GM18951 (cell line): ENCODE measurements around the gene PRTN3.

Experiments used
- POLR2A ChIP-seq: IDR thresholded peaks from 4 replicates; pipeline ENCODE4 v1.6.1; 2011; ENCODE audit warnings: mild to moderate bottlenecking; ENCODE audit not compliant: insufficient read length, insufficient read depth; ENCODE audit errors: extremely low read depth
- in situ Hi-C: fragments of 300-500 bp; cut with MboI; formaldehyde crosslinking; loops from one replicate; pipeline ENCODE4 v1.12.0; 2022; ENCODE audit warnings: low sequenced_read_pairs, mixed read lengths, inconsistent platforms; ENCODE audit not compliant: unreplicated experiment

The PRTN3 gene

DNA sequence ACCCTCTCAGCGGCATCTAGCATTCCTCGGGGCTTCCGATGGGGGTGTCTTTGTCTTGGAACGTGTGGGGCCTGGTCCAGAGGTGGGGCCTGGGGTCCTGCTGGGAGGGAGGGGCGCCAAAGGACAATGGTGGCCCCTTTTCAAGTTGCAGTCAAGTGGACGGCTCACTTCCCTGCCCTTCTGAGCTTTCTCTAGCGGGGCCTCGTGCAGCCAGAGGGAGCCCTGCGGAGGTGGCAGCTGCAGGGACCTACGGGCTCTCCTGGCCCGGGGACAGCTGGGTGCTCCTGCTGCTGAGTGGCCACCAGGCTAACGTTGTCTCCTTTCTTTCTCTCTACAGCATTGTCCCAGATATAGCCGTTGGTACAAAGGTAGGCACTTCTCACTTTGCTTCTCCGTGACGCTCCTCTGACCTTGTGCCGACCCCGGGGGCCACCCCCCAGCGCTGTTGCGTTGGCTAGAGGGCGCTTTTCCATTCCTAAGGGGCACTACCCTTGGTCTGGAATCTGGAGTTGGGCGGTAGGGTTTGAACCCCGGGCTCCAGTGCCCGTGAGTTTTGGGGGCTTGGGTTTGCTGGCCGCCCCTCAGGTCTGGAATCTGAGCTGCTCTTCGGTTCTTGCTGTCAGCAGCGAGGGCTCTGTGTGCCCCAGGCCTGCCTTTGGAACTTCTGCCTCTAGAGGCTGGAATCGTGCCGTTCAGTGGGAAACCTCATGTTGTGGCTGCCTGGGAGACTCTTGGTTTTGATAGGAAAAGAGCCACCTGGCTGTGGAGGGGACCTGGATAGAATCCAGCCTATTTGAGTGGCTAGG lies 41.5 kb upstream of the PRTN3 start:
- in situ Hi-C loops: no loop called here
- TF ChIP-seq POLR2A: no peak

DNA sequence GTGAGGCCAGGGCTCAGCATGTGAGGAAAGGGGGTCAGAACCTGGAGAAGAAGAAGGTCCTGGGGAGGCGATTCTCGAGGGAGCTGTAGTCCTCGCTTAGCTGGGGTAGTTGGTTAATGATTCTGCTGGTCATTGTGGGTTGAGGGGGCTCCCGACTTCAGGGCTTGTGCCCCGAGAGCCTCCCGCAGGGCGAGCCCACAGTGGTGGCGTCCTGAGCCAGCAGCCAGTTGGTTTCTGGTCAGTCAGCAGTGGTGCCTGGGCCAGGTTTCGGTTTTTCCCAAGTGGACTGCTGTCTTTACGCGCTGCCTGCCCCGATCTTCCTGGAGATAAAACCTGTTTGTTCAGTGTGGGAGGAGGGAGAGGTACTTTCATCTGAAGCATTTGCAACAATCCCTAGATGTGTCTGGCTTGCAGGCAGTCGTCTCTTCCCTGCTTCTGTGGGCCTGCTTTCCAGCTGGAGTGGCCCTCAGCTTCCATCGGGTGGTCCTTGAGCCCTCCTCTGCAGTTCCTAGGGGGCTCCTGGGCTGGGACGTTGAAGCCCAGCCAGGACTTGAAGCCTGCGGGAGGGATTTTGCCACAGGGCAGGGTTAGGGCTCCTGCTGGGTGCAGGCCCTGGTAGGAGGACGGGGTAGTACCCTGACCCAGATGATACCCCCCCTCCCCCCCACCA lies 40.3 kb upstream of the PRTN3 start:
- in situ Hi-C loops: no loop called here

DNA sequence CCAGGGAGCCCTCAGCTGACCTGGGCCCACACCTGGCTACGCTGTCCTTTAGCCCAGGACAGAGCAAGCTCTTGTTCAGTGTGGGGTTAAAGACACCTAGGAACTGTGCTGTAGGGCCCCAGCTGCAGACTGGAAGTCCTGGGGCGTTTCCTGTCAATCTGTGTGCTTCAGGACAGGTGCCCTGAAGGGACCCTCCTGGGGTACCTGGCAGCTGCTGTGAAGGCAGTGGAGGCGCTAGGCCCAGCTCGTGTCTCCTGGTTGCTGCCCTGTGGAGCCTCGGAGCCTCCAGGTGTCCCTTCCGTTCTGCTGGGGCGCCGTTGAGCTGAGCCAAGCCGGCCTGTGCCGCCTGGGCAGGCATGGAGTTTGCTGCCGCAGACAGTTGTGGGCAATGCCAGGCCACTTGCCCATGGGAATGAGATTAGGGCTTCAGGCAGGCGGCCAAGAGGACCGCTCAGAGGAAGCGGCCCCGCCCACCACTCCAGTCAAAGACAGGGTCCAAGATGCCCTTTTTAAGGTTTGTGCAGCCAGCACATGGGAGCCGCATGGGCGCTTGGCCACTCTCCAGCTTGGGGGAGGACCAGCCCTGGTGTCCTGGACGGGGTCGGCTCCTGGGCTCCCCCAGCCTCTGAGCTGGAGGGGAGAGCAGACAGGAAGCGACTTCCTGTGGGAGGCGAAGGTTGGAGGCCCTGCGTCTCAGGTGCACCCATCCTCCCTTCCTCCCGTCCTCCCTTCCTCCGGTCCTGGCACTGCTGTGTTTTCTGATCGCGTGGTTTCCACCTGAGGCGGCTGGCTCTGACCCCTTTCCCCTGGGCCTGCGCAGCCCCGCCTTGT lies 39.6 kb upstream of the PRTN3 start:
- no peak for TF ChIP-seq POLR2A
- in situ Hi-C loops: no loop called here

More for the DNA sequence above, 40.3 kb upstream of the PRTN3 start:
- TF ChIP-seq POLR2A: no peak

- TF ChIP-seq POLR2A: peak; percentile 26
These were observed 38.8 kb upstream of the PRTN3 start for GRCh38 chr19:801861-802497.

DNA sequence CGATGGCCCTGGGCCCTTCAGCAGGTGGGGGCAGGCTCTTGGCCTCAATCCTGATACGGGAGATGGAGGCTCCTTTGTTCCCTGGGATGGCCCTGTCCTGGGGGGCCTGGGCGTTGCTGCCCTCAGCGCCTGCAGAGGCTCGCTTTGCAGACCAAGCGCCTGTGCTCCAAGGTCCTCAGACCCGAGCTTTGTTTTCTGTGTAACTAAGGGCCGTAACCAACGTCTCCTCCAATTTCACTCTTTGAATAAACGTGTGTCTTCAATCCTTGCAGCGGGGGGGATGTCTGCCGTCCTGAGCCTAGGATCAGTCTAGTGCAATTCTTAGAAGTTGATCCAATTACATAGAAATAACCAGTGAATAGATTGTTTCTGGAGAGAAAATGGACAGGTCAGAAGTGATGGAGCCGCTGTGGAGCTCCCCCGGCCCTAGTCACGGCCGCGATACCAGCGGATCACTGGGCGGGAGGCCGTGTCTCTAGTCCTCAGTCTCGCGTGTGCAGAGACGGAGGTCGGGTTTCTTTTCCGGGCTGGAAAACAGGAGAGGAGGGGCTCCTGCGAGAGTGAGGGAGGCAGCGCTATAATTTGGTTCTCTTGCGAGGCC lies 38.2 kb upstream of the PRTN3 start:
- in situ Hi-C loops: no loop called here
- TF ChIP-seq POLR2A: no peak

More at GRCh38 chr19:801861-802497, 38.8 kb upstream of the PRTN3 start:
- in situ Hi-C loops: no loop called here

DNA sequence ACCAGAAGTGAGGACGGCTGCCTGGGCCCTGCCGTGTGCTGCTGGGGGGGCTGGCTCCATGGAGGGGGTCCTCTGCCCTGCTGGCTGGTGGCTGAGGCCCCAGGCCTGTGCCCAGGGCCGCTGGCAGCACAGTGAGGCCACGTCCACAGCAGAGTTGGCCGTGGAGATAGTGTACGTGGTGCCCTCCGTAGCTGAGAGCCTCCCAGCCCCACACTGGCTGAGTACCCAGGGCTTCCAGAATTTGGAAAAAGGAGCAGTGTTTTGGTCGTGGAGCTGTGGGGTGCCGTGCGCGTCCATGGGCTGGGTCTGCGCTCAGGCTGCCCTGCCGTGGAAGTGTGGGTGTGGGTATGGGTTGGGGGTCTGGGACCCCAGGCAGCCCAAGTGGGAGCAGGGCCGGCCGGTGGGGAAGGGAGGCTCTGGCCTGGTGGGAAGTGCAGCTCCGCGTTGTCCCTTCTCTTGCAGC lies 37.7 kb upstream of the PRTN3 start:
- no peak for TF ChIP-seq POLR2A
- in situ Hi-C loops: no loop called here

- in situ Hi-C loops: no loop called here
- TF ChIP-seq POLR2A: no peak
These were observed 36.9 kb upstream of the PRTN3 start for GRCh38 chr19:803686-804418.

DNA sequence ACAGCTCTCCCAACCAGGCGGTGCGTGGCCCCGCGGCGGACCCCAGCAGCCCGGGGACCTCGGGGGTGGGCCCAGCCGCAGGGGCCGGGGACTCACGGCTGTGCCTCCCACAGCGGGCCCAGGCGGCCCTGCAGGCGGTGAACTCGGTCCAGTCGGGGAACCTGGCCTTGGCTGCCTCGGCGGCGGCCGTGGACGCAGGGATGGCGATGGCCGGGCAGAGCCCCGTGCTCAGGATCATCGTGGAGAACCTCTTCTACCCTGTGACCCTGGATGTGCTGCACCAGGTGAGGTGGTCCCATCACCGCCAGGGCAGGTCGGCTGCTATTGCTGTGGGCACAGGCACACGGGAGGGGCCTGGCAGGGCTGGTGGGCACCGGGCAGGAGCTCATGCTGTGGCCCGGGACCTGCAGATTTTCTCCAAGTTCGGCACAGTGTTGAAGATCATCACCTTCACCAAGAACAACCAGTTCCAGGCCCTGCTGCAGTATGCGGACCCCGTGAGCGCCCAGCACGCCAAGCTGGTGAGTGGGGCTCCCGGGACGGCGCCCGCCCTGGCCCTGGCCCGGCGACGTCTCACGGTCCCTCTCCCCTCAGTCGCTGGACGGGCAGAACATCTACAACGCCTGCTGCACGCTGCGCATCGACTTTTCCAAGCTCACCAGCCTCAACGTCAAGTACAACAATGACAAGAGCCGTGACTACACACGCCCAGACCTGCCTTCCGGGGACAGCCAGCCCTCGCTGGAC lies 36.2 kb upstream of the PRTN3 start:
- no peak for TF ChIP-seq POLR2A
- in situ Hi-C loops: no loop called here

- no peak for TF ChIP-seq POLR2A
- in situ Hi-C loops: no loop called here
These were observed 35.6 kb upstream of the PRTN3 start for GRCh38 chr19:805166-805551.

DNA sequence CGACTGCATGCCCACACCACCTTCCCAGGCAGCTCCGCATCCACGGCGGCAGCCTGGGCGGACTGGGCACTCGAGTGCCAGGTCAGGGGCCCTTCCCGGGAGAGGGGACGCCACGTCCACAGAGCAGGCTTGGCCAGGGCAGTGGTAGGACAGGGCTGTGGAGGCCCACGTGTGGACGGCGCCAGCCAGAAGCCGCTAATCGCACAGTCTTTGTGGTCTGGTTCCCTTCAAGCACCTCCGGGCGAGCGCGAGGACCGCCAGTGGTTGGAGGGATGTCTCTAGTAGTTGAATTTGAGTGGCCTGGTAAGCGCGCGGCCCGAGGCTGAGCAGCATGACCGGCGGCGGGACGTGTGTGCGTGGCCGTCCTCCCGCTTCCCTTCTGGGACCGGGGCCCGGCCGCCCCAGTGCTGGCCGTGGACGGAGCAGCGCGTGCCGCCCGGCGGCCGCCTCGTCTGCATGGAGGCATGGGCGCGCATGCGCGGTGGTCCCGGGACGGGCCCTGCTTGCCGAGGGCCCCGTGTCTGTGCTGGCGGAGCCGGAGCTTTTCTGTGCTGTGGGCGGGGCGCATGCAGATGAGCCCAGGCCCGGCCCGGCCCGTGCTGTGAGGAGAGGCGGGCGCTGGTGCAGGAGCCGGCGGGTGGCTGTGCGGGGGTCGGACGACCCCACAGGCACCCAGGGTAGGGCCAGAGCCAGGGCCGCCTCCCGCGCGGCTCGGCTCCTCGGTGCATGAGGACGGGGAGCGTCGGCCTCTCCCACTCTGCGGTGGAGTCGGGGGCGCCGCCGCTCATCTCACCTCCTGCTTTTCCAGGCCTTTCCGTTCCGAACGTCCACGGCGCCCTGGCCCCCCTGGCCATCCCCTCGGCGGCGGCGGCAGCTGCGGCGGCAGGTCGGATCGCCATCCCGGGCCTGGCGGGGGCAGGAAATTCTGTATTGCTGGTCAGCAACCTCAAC lies 34.9 kb upstream of the PRTN3 start:
- TF ChIP-seq POLR2A: no peak
- in situ Hi-C loops: no loop called here
